Measurements from ENCODE around the gene RHBDF1. TPM values are rescaled to one million over a fixed set of nuclear protein-coding genes. Genes with fewer than 3 reads are reported as not detected.

RHBDF1 gene
- total RNA-seq, 1 experiment from 2014 or later = 60.8 TPM

DNA sequence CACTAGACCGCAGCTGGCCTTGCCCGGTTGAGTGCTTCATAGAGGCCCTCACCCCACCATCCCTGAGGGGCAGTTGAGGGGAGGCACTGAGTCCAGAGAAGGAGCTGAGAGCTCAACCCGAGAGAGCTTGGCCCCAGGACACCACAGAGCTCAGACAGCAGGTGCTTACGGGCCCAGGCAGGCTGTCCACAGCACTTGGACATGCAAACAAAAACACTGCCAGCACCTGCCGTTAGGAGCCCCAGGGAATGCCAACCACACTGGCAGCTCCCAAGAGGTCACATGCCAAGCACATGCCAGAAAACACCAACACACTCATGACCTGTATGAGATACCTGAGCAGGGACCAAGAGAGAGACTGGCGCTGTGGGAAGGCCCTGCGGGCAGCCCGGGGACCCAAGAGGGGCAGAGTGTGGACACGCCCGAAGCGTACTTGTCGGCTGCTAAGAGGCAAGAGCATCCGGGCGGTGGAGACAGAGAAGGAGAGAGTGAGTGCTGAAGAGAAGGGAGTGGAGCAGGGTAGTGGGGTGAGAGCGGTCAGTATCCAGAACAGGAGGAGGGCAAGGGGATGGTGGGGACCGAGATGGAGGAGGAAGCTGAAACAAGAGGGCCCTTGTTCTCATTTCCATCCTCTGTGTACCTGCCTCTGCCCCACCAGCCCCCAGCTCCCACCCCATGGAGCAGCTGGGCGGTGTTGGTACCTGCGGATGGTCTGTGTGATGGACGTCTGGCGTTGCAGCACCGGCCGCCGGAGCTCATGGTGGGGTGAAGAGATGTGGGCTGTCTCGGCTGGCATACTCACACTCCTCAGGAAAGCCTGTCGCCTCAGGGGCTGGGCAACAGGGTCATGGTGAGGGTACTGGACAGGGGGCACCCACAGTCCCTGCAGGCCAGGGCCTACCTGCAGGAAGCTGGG lies 8.2 kb downstream of the RHBDF1 start (continued):
- TF ChIP-seq, protein P1, sequence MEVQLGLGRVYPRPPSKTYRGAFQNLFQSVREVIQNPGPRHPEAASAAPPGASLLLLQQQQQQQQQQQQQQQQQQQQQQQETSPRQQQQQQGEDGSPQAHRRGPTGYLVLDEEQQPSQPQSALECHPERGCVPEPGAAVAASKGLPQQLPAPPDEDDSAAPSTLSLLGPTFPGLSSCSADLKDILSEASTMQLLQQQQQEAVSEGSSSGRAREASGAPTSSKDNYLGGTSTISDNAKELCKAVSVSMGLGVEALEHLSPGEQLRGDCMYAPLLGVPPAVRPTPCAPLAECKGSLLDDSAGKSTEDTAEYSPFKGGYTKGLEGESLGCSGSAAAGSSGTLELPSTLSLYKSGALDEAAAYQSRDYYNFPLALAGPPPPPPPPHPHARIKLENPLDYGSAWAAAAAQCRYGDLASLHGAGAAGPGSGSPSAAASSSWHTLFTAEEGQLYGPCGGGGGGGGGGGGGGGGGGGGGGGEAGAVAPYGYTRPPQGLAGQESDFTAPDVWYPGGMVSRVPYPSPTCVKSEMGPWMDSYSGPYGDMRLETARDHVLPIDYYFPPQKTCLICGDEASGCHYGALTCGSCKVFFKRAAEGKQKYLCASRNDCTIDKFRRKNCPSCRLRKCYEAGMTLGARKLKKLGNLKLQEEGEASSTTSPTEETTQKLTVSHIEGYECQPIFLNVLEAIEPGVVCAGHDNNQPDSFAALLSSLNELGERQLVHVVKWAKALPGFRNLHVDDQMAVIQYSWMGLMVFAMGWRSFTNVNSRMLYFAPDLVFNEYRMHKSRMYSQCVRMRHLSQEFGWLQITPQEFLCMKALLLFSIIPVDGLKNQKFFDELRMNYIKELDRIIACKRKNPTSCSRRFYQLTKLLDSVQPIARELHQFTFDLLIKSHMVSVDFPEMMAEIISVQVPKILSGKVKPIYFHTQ (CRISPR knock-in tag; IDR thresholded peaks at IDR 0.05) = no peak
- no peak for TF ChIP-seq SMAD3 (CRISPR knock-in tag; IDR thresholded peaks at IDR 0.05; ENCODE audit: borderline replicate concordance)
- TF ChIP-seq, protein P2, sequence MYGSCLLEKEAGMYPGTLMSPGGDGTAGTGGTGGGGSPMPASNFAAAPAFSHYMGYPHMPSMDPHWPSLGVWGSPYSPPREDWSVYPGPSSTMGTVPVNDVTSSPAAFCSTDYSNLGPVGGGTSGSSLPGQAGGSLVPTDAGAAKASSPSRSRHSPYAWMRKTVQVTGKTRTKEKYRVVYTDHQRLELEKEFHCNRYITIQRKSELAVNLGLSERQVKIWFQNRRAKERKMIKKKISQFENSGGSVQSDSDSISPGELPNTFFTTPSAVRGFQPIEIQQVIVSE (CRISPR knock-in tag; IDR thresholded peaks at IDR 0.05; ENCODE audit: borderline replicate concordance) = no peak

DNA sequence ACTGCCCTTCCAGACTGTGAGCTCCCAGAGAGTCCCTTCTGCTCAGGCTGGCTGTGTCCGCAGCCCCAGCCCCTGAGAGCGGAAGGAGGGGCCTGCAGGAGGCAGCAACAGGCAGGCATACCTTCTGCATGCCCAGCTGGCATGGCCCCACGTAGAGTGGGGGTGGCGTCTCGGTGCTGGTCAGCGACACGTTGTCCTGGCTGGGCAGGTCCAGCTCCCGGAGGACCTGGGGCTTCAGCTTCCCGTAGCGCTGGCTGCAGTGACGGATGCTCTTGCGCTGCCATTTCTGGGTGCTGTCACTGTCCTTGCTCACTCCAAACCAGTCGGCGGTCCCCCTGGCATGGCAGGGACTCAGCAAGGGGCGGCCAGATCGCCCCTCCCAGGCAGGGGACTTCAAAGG lies 9.0 kb downstream of the RHBDF1 start:
- CTCF ChIA-PET = interaction anchor here (0.5 to 16.9 kb wide), 6 partner anchors 10 to 288 kb away, joined by 3 to 493 read pairs (median 4); partner anchors contain the start of gene POLR3K
- peaks cover 7% of the 10 kb centered on the region for H3K4me1 Mint-ChIP-seq
- no peaks in the 10 kb centered on the region for H3K9me3 Mint-ChIP-seq

More for the DNA sequence above, 9.0 kb downstream of the RHBDF1 start:
- H3K27ac Mint-ChIP-seq = no peak overlapping the region
- DNase-seq (ENCODE audit: low spot score) = no peak
- POLR2A ChIA-PET = interaction anchor here (1.1 to 1.2 kb wide), 2 partner anchors 8 to 33 kb away, joined by 4 read pairs; no protein-coding TSS in a partner anchor
- TF ChIP-seq, protein P3, sequence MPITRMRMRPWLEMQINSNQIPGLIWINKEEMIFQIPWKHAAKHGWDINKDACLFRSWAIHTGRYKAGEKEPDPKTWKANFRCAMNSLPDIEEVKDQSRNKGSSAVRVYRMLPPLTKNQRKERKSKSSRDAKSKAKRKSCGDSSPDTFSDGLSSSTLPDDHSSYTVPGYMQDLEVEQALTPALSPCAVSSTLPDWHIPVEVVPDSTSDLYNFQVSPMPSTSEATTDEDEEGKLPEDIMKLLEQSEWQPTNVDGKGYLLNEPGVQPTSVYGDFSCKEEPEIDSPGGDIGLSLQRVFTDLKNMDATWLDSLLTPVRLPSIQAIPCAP (CRISPR knock-in tag; IDR thresholded peaks at IDR 0.05) = no peak
- TF ChIP-seq CREM (CRISPR knock-in tag; IDR thresholded peaks at IDR 0.05) (no peak), ATF1 (CRISPR knock-in tag; IDR thresholded peaks at IDR 0.05) (no peak), TEAD4 (CRISPR knock-in tag; IDR thresholded peaks at IDR 0.05) (no peak), ZNF317 (CRISPR knock-in tag; IDR thresholded peaks at IDR 0.05; ENCODE audit: borderline replicate concordance, low read depth) (no peak), ZNF396 (CRISPR knock-in tag; IDR thresholded peaks at IDR 0.05; ENCODE audit: borderline replicate concordance) (no peak), FOXP1 (CRISPR knock-in tag; IDR thresholded peaks at IDR 0.05; ENCODE audit: borderline replicate concordance) (no peak), NFE2L1 (CRISPR knock-in tag; IDR thresholded peaks at IDR 0.05) (no peak), TP53 (CRISPR knock-in tag; IDR thresholded peaks at IDR 0.05) (no peak), NR3C1 (CRISPR knock-in tag; conservative IDR thresholded peaks at IDR 0.05; ENCODE audit: low read depth) (no peak), ZNF263 (CRISPR knock-in tag; IDR thresholded peaks at IDR 0.05; ENCODE audit: low read depth) (no peak)
- TF ChIP-seq, protein P4, sequence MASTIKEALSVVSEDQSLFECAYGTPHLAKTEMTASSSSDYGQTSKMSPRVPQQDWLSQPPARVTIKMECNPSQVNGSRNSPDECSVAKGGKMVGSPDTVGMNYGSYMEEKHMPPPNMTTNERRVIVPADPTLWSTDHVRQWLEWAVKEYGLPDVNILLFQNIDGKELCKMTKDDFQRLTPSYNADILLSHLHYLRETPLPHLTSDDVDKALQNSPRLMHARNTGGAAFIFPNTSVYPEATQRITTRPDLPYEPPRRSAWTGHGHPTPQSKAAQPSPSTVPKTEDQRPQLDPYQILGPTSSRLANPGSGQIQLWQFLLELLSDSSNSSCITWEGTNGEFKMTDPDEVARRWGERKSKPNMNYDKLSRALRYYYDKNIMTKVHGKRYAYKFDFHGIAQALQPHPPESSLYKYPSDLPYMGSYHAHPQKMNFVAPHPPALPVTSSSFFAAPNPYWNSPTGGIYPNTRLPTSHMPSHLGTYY (CRISPR knock-in tag; IDR thresholded peaks at IDR 0.05) = no peak
- TF ChIP-seq, protein P5, sequence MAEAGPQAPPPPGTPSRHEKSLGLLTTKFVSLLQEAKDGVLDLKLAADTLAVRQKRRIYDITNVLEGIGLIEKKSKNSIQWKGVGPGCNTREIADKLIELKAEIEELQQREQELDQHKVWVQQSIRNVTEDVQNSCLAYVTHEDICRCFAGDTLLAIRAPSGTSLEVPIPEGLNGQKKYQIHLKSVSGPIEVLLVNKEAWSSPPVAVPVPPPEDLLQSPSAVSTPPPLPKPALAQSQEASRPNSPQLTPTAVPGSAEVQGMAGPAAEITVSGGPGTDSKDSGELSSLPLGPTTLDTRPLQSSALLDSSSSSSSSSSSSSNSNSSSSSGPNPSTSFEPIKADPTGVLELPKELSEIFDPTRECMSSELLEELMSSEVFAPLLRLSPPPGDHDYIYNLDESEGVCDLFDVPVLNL (CRISPR knock-in tag; IDR thresholded peaks at IDR 0.05; ENCODE audit: borderline replicate concordance, low read depth) = no peak
- TF ChIP-seq, protein P6, sequence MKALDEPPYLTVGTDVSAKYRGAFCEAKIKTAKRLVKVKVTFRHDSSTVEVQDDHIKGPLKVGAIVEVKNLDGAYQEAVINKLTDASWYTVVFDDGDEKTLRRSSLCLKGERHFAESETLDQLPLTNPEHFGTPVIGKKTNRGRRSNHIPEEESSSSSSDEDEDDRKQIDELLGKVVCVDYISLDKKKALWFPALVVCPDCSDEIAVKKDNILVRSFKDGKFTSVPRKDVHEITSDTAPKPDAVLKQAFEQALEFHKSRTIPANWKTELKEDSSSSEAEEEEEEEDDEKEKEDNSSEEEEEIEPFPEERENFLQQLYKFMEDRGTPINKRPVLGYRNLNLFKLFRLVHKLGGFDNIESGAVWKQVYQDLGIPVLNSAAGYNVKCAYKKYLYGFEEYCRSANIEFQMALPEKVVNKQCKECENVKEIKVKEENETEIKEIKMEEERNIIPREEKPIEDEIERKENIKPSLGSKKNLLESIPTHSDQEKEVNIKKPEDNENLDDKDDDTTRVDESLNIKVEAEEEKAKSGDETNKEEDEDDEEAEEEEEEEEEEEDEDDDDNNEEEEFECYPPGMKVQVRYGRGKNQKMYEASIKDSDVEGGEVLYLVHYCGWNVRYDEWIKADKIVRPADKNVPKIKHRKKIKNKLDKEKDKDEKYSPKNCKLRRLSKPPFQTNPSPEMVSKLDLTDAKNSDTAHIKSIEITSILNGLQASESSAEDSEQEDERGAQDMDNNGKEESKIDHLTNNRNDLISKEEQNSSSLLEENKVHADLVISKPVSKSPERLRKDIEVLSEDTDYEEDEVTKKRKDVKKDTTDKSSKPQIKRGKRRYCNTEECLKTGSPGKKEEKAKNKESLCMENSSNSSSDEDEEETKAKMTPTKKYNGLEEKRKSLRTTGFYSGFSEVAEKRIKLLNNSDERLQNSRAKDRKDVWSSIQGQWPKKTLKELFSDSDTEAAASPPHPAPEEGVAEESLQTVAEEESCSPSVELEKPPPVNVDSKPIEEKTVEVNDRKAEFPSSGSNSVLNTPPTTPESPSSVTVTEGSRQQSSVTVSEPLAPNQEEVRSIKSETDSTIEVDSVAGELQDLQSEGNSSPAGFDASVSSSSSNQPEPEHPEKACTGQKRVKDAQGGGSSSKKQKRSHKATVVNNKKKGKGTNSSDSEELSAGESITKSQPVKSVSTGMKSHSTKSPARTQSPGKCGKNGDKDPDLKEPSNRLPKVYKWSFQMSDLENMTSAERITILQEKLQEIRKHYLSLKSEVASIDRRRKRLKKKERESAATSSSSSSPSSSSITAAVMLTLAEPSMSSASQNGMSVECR (CRISPR knock-in tag; IDR thresholded peaks at IDR 0.05; ENCODE audit: borderline replicate concordance) = no peak
- TF ChIP-seq, protein P7, sequence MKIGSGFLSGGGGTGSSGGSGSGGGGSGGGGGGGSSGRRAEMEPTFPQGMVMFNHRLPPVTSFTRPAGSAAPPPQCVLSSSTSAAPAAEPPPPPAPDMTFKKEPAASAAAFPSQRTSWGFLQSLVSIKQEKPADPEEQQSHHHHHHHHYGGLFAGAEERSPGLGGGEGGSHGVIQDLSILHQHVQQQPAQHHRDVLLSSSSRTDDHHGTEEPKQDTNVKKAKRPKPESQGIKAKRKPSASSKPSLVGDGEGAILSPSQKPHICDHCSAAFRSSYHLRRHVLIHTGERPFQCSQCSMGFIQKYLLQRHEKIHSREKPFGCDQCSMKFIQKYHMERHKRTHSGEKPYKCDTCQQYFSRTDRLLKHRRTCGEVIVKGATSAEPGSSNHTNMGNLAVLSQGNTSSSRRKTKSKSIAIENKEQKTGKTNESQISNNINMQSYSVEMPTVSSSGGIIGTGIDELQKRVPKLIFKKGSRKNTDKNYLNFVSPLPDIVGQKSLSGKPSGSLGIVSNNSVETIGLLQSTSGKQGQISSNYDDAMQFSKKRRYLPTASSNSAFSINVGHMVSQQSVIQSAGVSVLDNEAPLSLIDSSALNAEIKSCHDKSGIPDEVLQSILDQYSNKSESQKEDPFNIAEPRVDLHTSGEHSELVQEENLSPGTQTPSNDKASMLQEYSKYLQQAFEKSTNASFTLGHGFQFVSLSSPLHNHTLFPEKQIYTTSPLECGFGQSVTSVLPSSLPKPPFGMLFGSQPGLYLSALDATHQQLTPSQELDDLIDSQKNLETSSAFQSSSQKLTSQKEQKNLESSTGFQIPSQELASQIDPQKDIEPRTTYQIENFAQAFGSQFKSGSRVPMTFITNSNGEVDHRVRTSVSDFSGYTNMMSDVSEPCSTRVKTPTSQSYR (CRISPR knock-in tag; IDR thresholded peaks at IDR 0.05) = no peak
- TF ChIP-seq, protein P2 (CRISPR knock-in tag; IDR thresholded peaks at IDR 0.05; ENCODE audit: borderline replicate concordance) = no peak
- H3K4me3 Mint-ChIP-seq = no peak overlapping the region
- ATAC-seq = no peak
- no peaks in the 10 kb centered on the region for H3K27me3 Mint-ChIP-seq (ENCODE audit: low read depth)
- peaks cover 26% of the 10 kb centered on the region for H3K36me3 Mint-ChIP-seq

Measured in WTC11 (cell line).